Tibial artery (tissue), 4 donors: Measurements from ENCODE around the gene MDH1B.

Experiments used
- DNase-seq, 2 donors: peaks; one replicate each; pipeline ENCODE4 v3.0.0-alpha.2; 2019
- H3K27ac ChIP-seq, 2 donors: fragments of 200-600 bp; sonication (generic) in 1 of 2; 1 replicate in 1 of 2; 2 replicates in 1 of 2; pipeline ENCODE4 v1.5.1; 2018 to 2019; ENCODE audit warnings: mild to moderate bottlenecking in 1 of 2
- H3K27me3 ChIP-seq, 2 donors: fragments of 200-600 bp; sonication (generic) in 1 of 2; one replicate each; pipeline versions ENCODE4 v1.5.1 to v1.6.0; 2016 to 2019
- H3K36me3 ChIP-seq, 3 donors: fragments of 200-600 bp; sonication (generic) in 2 of 3; one replicate each; pipeline ENCODE4 v1.5.1; 2016 to 2019; ENCODE audit warnings: mild to moderate bottlenecking in 2 of 3
- H3K4me1 ChIP-seq, 4 donors: fragments of 200-600 bp; sonication (generic) in 2 of 4; 1 replicate in 3 of 4; 2 replicates in 1 of 4; pipeline ENCODE4 v1.5.1; 2016 to 2019
- H3K4me3 ChIP-seq, 2 donors: fragments of 200-600 bp; sonication (generic) in 1 of 2; 1 replicate in 1 of 2; 2 replicates in 1 of 2; pipeline ENCODE4 v1.5.1; 2018 to 2019; ENCODE audit warnings: mild to moderate bottlenecking in 2 of 2
- H3K9me3 ChIP-seq, 3 donors: fragments of 200-600 bp; sonication (generic) in 1 of 3; one replicate each; pipeline ENCODE4 v1.5.1; 2016 to 2019
- CTCF ChIP-seq, 2 experiments: fragments of 200-600 bp in 1 of 2; fragments of 450-650 bp in 1 of 2; IDR thresholded peaks; one replicate each; pipeline ENCODE4 v1.5.1; 2017 to 2019; ENCODE audit warnings: antibody characterized with exemption in 2 of 2, mild to moderate bottlenecking in 1 of 2, moderate library complexity in 1 of 2
- intact Hi-C: fragments of 100-400 bp; cut with DNase I; formaldehyde crosslinking; loops from one replicate; pipeline ENCODE4 v1.15.0; 2023; ENCODE audit warnings: low total_unique reads

The MDH1B gene

GRCh38 chr2:206728277-206729199 lies 36.6 kb downstream of the MDH1B start:
- Histone ChIP-seq H3K9me3 (no peaks in the 10 kb centered on the region), H3K36me3 (no peaks in the 10 kb centered on the region), H3K4me1 (no peaks in the 10 kb centered on the region), H3K27me3 (no peaks in the 10 kb centered on the region), H3K27ac (no peak overlapping the region), H3K4me3 (no peak overlapping the region)
- TF ChIP-seq CTCF (IDR thresholded peaks at IDR 0.05), result no peak
- intact Hi-C loops, result no loop called here
- no peak for DNase-seq

GRCh38 chr2:206727287-206727686 lies 37.8 kb downstream of the MDH1B start:
- no peak for TF ChIP-seq CTCF (IDR thresholded peaks at IDR 0.05)
- Histone ChIP-seq H3K27ac (no peak overlapping the region), H3K4me1 (no peaks in the 10 kb centered on the region), H3K36me3 (no peaks in the 10 kb centered on the region), H3K27me3 (no peaks in the 10 kb centered on the region), H3K9me3 (no peaks in the 10 kb centered on the region), H3K4me3 (no peak overlapping the region)
- DNase-seq, result no peak
- intact Hi-C loops, result no loop called here

- H3K36me3 ChIP-seq, result no peaks in the 10 kb centered on the region
- no peak for TF ChIP-seq CTCF (IDR thresholded peaks at IDR 0.05)
- intact Hi-C loops, result no loop called here
- no peaks in the 10 kb centered on the region for H3K27me3 ChIP-seq
- no peak overlapping the region for H3K27ac ChIP-seq
- no peak overlapping the region for H3K4me3 ChIP-seq
- no peaks in the 10 kb centered on the region for H3K4me1 ChIP-seq
- DNase-seq, result no peak
- no peaks in the 10 kb centered on the region for H3K9me3 ChIP-seq
These were observed 41.8 kb downstream of the MDH1B start for GRCh38 chr2:206723288-206723687.

- DNase-seq, result no peak
- H3K9me3 ChIP-seq, result no peaks in the 10 kb centered on the region
- H3K4me3 ChIP-seq, result no peak overlapping the region
- no peak overlapping the region for H3K27ac ChIP-seq
- no peaks in the 10 kb centered on the region for H3K36me3 ChIP-seq
- intact Hi-C loops, result no loop called here
- no peaks in the 10 kb centered on the region for H3K4me1 ChIP-seq
- H3K27me3 ChIP-seq, result no peaks in the 10 kb centered on the region
- no peak for TF ChIP-seq CTCF (IDR thresholded peaks at IDR 0.05)
These were observed 43.7 kb downstream of the MDH1B start for GRCh38 chr2:206721256-206721920.

- Histone ChIP-seq H3K9me3 (no peaks in the 10 kb centered on the region), H3K4me3 (no peak within 1 kb of the TSS), H3K36me3 (no peaks in the 10 kb centered on the region), H3K27me3 (no peaks in the 10 kb centered on the region), H3K4me1 (no peaks in the 10 kb centered on the region), H3K27ac (no peak within 1 kb of the TSS)
- intact Hi-C loops, result no loop called here
- TF ChIP-seq CTCF (IDR thresholded peaks at IDR 0.05), result no peak
- DNase-seq, result no peak
These were observed 46.8 kb downstream of the MDH1B start, which contains the start of gene DYTN for GRCh38 chr2:206718296-206718695. TSS of gene DYTN (minus strand) at chr2:206718396. CDS start at chr2:206718279, 117 bp downstream.
